Endodermal cell (in vitro differentiated cells): ENCODE results near the gene MUC6. TPM values are rescaled to one million over a fixed set of nuclear protein-coding genes. Genes with fewer than 3 reads are reported as not detected.

Experiments
- DNase-seq: peaks from one replicate; pipeline ENCODE4 v3.0.0-alpha.2; 2017
- H3K27ac ChIP-seq: 2 replicates; pipeline ENCODE4 v1.5.1; 2013; ENCODE audit warnings: mild to moderate bottlenecking, low read depth, low read length, moderate library complexity
- H3K27me3 ChIP-seq: 2 replicates; pipeline ENCODE4 v1.6.1; 2013; ENCODE audit warnings: mild to moderate bottlenecking, low read length, moderate library complexity; ENCODE audit not compliant: insufficient read depth, control insufficient read depth, poor library complexity, severe bottlenecking
- H3K36me3 ChIP-seq: 2 replicates; pipeline ENCODE4 v1.7.0; 2013; ENCODE audit warnings: mild to moderate bottlenecking, low read length, moderate library complexity; ENCODE audit not compliant: control insufficient read depth, insufficient read depth
- H3K4me1 ChIP-seq: one replicate; pipeline ENCODE4 v1.7.0; 2013; ENCODE audit warnings: low read length; ENCODE audit not compliant: control insufficient read depth, insufficient read depth
- H3K4me3 ChIP-seq: 2 replicates; pipeline ENCODE4 v1.5.1; 2013; ENCODE audit warnings: mild to moderate bottlenecking, low read length, moderate library complexity
- H3K9ac ChIP-seq: 2 replicates; pipeline ENCODE4 v1.6.1; 2013; ENCODE audit warnings: mild to moderate bottlenecking, low read length, moderate library complexity; ENCODE audit not compliant: poor library complexity, severe bottlenecking; ENCODE audit errors: extremely low read depth
- H3K9me3 ChIP-seq: 2 replicates; pipeline ENCODE4 v1.6.1; 2013; ENCODE audit warnings: mild to moderate bottlenecking, low read length, moderate library complexity; ENCODE audit not compliant: control insufficient read depth
- H3K27ac Mint-ChIP-seq: 2 replicates; pipeline ENCODE4 v1.8.0; 2020; ENCODE audit warnings: mixed read lengths
- H3K27me3 Mint-ChIP-seq: 2 replicates; pipeline ENCODE4 v1.8.0; 2021; ENCODE audit warnings: mild to moderate bottlenecking, mixed read lengths; ENCODE audit not compliant: insufficient read depth
- H3K36me3 Mint-ChIP-seq: 2 replicates; pipeline ENCODE4 v1.8.0; 2020; ENCODE audit warnings: low read depth, mixed read lengths
- H3K4me1 Mint-ChIP-seq: 2 replicates; pipeline ENCODE4 v1.8.0; 2020; ENCODE audit warnings: mixed read lengths
- H3K4me3 Mint-ChIP-seq: 2 replicates; pipeline ENCODE4 v1.8.0; 2020; ENCODE audit warnings: mild to moderate bottlenecking, moderate library complexity, mixed read lengths
- H3K9me3 Mint-ChIP-seq: 2 replicates; pipeline ENCODE4 v1.8.0; 2020; ENCODE audit warnings: mild to moderate bottlenecking, mixed read lengths
- CTCF ChIP-seq: fragments of 200-600 bp; sonication (generic); conservative IDR thresholded peaks from 2 replicates; pipeline ENCODE4 v1.5.0; 2021; ENCODE audit warnings: antibody characterized with exemption, mild to moderate bottlenecking
- WGBS, 2 experiments: methylation state at CpG; one replicate each; pipeline versions ENCODE4 v1.1.5 to v1.1.7; 2013; ENCODE audit warnings: missing lambda C conversion rate in 2 of 2, mixed read lengths in 1 of 2; ENCODE audit not compliant: insufficient coverage in 1 of 2, insufficient read length in 1 of 2; 5-methylcytosine and 5-hydroxymethylcytosine counted together
- total RNA-seq, 2 donors: library from RNA; stranded (reverse); fragmentation: NEBNext Ultra II Directional in 1 of 2; extraction: Animal tissue kit (Norgen Biotek cat#: 25700) in 1 of 2; gene quantifications; 2 replicates in 1 of 2; 3 replicates in 1 of 2; pipeline ENCODE4 v1.2.1, GENCODE V29; 2021

MUC6 gene
- total RNA-seq, 2 donors from 2014 or later: 0.26 to 0.40 TPM

- TF ChIP-seq CTCF: no peak
- peaks cover 5% of the 10 kb centered on the region for H3K9me3 Mint-ChIP-seq
- H3K4me1 Mint-ChIP-seq: no peaks in the 10 kb centered on the region
- Histone ChIP-seq H3K4me3 (no peak overlapping the region), H3K27me3 (no peaks in the 10 kb centered on the region), H3K4me1 (no peaks in the 10 kb centered on the region), H3K9me3 (peaks cover 8% of the 10 kb centered on the region), H3K9ac (no peak overlapping the region), H3K27ac (no peak overlapping the region), H3K36me3 (no peaks in the 10 kb centered on the region)
- WGBS, 2 experiments: 91 to 97% methylated on average over 18 to 22 of the region's 22 CpGs
- no peak overlapping the region for H3K4me3 Mint-ChIP-seq
- no peak for DNase-seq
- no peaks in the 10 kb centered on the region for H3K36me3 Mint-ChIP-seq
- no peak overlapping the region for H3K27ac Mint-ChIP-seq
- H3K27me3 Mint-ChIP-seq: peaks cover 4% of the 10 kb centered on the region
These were observed 11.2 kb upstream of the MUC6 start for GRCh38 chr11:1047595-1048156.

DNA sequence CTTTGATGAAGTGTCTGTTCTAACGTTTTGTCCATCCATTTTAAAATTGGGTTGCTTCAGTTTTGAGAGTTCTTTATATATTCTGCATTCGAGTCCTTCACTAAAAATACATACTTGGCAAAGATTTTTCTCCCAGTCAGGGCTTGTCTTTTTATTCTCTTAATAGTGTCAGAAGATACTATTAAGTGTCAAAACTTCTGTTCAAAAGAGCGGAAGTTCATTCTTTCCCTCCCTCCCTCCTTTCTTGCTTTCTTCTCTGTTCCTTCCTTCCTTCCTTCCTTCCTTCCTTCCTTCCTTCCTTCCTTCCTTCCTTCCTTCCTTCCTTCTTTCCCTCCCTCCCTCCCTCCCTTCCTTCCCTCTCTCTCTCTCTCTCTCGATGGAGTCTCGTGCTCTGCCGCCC, 7.6 kb upstream of the MUC6 start:
- Histone ChIP-seq H3K27me3 (no peaks in the 10 kb centered on the region), H3K27ac (no peak overlapping the region), H3K36me3 (no peaks in the 10 kb centered on the region), H3K9ac (no peak overlapping the region), H3K9me3 (peaks cover 8% of the 10 kb centered on the region), H3K4me3 (no peak overlapping the region), H3K4me1 (no peaks in the 10 kb centered on the region)
- Mint-ChIP-seq H3K4me3 (no peak overlapping the region), H3K9me3 (peaks cover 5% of the 10 kb centered on the region), H3K27me3 (peaks cover 4% of the 10 kb centered on the region), H3K36me3 (no peaks in the 10 kb centered on the region), H3K27ac (no peak overlapping the region), H3K4me1 (no peaks in the 10 kb centered on the region)
- no peak for DNase-seq
- no peak for TF ChIP-seq CTCF
- 76 to 86% methylated on average over 5 to 6 of the region's 6 CpGs for WGBS, 2 experiments

DNA sequence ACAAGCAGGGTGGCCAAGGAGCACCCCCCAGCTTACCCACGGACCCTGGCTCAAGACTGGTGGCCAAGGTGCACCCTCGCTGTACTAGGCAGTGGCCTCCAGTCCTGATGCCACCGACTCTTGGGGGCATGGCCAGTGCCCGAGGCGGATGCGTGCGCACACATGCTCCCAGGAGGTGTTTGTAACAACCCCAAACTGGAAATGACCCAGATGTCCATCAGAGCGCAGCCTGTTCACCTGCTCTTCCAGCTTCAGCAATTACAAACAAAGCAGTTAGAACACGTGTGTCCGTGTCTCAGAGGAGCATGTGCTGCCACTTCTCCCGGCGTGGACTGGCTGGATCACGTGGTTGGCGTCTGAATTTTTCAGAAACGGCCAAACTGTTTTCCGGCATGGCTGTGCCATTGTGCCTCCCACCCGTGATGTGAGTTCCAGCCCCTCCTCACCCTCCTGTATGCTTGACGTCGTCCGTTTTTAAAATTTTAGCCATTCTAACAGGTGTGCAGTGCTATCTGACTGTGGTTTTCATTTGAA, 7.1 kb upstream of the MUC6 start:
- H3K9me3 Mint-ChIP-seq: peaks cover 5% of the 10 kb centered on the region
- no peaks in the 10 kb centered on the region for H3K4me1 Mint-ChIP-seq
- H3K4me3 Mint-ChIP-seq: no peak overlapping the region
- no peak for TF ChIP-seq CTCF
- no peak for DNase-seq
- H3K27ac ChIP-seq: no peak overlapping the region
- no peaks in the 10 kb centered on the region for H3K36me3 ChIP-seq
- H3K4me3 ChIP-seq: no peak overlapping the region
- H3K4me1 ChIP-seq: no peaks in the 10 kb centered on the region
- no peak overlapping the region for H3K27ac Mint-ChIP-seq
- no peaks in the 10 kb centered on the region for H3K36me3 Mint-ChIP-seq
- WGBS, 2 experiments: 94 to 96% methylated on average over 20 of the region's 20 CpGs
- H3K27me3 Mint-ChIP-seq: peaks cover 4% of the 10 kb centered on the region
- peaks cover 8% of the 10 kb centered on the region for H3K9me3 ChIP-seq
- no peak overlapping the region for H3K9ac ChIP-seq
- H3K27me3 ChIP-seq: no peaks in the 10 kb centered on the region
